ENCODE measurements around the gene TENM4.

DNA sequence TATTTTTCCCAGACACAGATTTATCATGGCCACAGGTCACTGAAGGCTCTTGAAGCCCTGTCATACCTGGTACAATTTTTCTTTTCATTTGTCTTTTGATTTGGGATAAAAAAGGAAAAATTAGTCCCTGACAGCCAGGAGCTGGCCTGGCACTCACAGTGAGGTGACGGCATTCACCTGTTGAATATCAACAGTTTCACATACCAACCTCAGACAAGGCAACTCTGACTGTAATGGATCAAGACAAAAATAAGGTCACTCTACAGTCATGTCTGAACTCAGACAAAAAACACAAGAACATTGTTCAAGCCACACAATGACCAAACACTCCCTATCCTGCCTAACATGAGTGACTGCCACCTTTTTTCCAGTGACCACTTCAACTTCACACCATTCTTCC is 392.9 kb downstream of the TENM4 start:
- TF ChIP-seq, protein P1, sequence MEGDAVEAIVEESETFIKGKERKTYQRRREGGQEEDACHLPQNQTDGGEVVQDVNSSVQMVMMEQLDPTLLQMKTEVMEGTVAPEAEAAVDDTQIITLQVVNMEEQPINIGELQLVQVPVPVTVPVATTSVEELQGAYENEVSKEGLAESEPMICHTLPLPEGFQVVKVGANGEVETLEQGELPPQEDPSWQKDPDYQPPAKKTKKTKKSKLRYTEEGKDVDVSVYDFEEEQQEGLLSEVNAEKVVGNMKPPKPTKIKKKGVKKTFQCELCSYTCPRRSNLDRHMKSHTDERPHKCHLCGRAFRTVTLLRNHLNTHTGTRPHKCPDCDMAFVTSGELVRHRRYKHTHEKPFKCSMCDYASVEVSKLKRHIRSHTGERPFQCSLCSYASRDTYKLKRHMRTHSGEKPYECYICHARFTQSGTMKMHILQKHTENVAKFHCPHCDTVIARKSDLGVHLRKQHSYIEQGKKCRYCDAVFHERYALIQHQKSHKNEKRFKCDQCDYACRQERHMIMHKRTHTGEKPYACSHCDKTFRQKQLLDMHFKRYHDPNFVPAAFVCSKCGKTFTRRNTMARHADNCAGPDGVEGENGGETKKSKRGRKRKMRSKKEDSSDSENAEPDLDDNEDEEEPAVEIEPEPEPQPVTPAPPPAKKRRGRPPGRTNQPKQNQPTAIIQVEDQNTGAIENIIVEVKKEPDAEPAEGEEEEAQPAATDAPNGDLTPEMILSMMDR (IDR thresholded peaks at IDR 0.05): no peak
- TF ChIP-seq POLR2A (IDR thresholded peaks at IDR 0.05): no peak

All from uterus (tissue), 2 donors.